ENCODE results near the gene PDGFRB. TPM values are rescaled to one million over a fixed set of nuclear protein-coding genes. Genes with fewer than 3 reads are reported as not detected.
A peak's percentile ranks its signal among the peaks of the same experiment; 100 is the strongest.

Gene PDGFRB
- total and polyA plus RNA-seq, 2 of the 4 experiments (the other 2 are of a cell fraction), result 108 to 124 TPM

- no peak for TF ChIP-seq USF2 (IDR thresholded peaks at IDR 0.05; ENCODE audit: low read depth, low read length)
Observed at GRCh38 chr5:150136305-150137167, 19.1 kb downstream of the PDGFRB start (continued).

DNA sequence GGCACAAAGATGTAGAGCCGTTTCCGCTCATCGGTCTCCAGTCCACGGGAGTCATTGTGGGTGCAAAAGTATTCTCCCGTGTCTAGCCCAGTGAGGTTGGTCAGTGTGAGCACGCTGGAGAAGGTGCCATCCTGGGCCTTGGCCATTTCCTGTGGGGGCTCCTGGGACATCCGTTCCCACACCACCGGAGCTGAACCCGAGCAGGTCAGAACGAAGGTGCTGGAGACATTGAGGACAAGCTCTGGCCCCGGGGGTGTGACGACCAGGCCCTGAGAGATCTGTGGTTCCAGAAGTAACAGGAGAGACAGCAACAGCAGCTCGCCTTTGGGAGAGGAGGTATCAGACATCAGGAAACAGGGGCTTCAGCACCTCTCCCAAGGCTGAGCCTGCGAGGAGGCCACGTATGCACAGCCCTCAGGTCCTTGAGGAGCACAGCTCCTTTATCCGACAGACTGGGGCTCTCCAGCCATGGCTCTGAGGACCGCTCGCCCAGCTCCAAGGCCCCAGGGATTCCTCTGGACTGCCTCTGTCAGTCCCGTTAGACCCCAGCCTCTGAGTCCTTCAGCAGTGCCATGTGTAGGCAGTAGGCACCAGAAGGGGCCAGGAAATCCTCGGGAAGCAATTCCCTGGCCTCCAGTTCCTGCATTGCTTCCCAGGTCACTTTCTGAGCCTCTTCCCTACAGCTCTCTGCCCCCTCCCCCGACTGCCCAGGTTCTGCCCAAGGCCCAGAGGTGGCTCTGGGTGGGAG lies 19.9 kb downstream of the PDGFRB start:
- dilution Hi-C loops (cut with HindIII; ENCODE audit: low sequenced_read_pairs, unreplicated experiment), result no loop called here
- BruUV-seq (replicated peaks), result no TSS peak
- Histone ChIP-seq H2BK20ac (ENCODE audit: low read depth, low read length) (peak overlapping the region; percentile 83; the same call in 1 of the 2 replicates), H3K14ac (replicated peaks; ENCODE audit: low read depth, low read length) (peak overlapping the region; percentile 100), H3K4me1 (ENCODE audit: control insufficient read depth, insufficient read depth, low read length) (peaks cover 66% of the 10 kb centered on the region), H4K20me1 (ENCODE audit: insufficient read depth, low read length) (no peaks in the 10 kb centered on the region), H2BK5ac (ENCODE audit: low read depth, low read length, poor library complexity, severe bottlenecking) (peak overlapping the region; percentile 98), H3K27me3 (ENCODE audit: control insufficient read depth, insufficient read depth, low read length) (no peaks in the 10 kb centered on the region), H3K79me1 (ENCODE audit: low read depth in 1 of 2, low read length in 2 of 2) (peaks cover 37 to 91% of the 10 kb centered on the region in 2 experiments), H4K5ac (ENCODE audit: low read depth, low read length) (no peak overlapping the region), H3K27ac (ENCODE audit: insufficient read depth, low read length) (peak overlapping the region; percentile 98), H4K91ac (ENCODE audit: insufficient read depth, low read depth, low read length) (peak overlapping the region; percentile 100), H3K23ac (ENCODE audit: low read depth, low read length) (peak overlapping the region; percentile 74; the same call in 1 of the 2 replicates), H2AK5ac (ENCODE audit: low read depth, low read length) (peak overlapping the region; percentile 100), H3K36me3 (ENCODE audit: control insufficient read depth, insufficient read depth, low read length) (peaks cover 62% of the 10 kb centered on the region), H3K4me2 (ENCODE audit: low read depth, low read length) (no peak overlapping the region), H4K8ac (ENCODE audit: low read depth in 2 of 2, low read length in 2 of 2) (peak overlapping the region; percentile 25 to 79), H3K9ac (ENCODE audit: low read depth, low read length) (peak overlapping the region; percentile 5; the same call in 1 of the 2 replicates), H2BK120ac (ENCODE audit: low read depth, low read length) (peak overlapping the region; percentile 99), H3K18ac (ENCODE audit: low read depth, low read length) (no peak overlapping the region), H2BK15ac (ENCODE audit: low read depth, low read length) (peak overlapping the region; percentile 100; the same call in 2 of the 3 replicates), H2AFZ (replicated peaks; ENCODE audit: low read length, poor library complexity) (peak overlapping the region; percentile 48), H3K9me3 (ENCODE audit: control insufficient read depth, insufficient read depth, low read length) (no peaks in the 10 kb centered on the region), H3K9me1 (ENCODE audit: insufficient read depth, low read length) (peaks cover 36% of the 10 kb centered on the region), H3K56ac (ENCODE audit: extremely low read depth, insufficient read depth, low read length) (no peak overlapping the region), H2AK9ac (replicated peaks; ENCODE audit: low read depth, low read length, poor library complexity) (peak overlapping the region; percentile 17), H3K4me3 (ENCODE audit: insufficient read depth, low read depth, low read length) (no peak overlapping the region), H3K4ac (ENCODE audit: low read depth, low read length) (peak overlapping the region; percentile 100)
- ATAC-seq (ENCODE audit: low read depth) (no peak), DNase-seq (no peak)
- WGBS, 2 experiments (ENCODE audit: extremely low coverage in 2 of 2, insufficient read length in 1 of 2), result 100% methylated on average over 2 of the region's 21 CpGs; no CpG with 5 or more reads in 1 of the 2 experiments
- intact Hi-C loops (cut with micrococcal nuclease), result no loop called here
- CTCF ChIA-PET, result interaction anchor here (0.8 to 1.0 kb wide), 2 partner anchors 20 to 71 kb away, joined by 3 to 4 read pairs; partner anchors contain the start of gene PDGFRB
- POLR2A ChIA-PET (ENCODE audit: unreplicated experiment), result no interaction called here
- in situ Hi-C loops (cut with MboI; ENCODE audit: low sequenced_read_pairs), result no loop called here
- no peak for TF ChIP-seq SMC3 (IDR thresholded peaks at IDR 0.05; ENCODE audit: low read depth, low read length)
- TF ChIP-seq MAFK (IDR thresholded peaks at IDR 0.05; ENCODE audit: low read depth, low read length), result no peak
- no peak for TF ChIP-seq NFE2L2 (IDR thresholded peaks at IDR 0.05; ENCODE audit: low read depth, low read length)
- no peak for TF ChIP-seq FOS (IDR thresholded peaks at IDR 0.05; ENCODE audit: low read depth, low read length)
- no peak for TF ChIP-seq MXI1 (IDR thresholded peaks at IDR 0.05; ENCODE audit: borderline replicate concordance, low read depth, low read length)
- no peak for TF ChIP-seq BHLHE40 (IDR thresholded peaks at IDR 0.05; ENCODE audit: low read depth, low read length)
- no peak for TF ChIP-seq RCOR1 (IDR thresholded peaks at IDR 0.05; ENCODE audit: insufficient replicate concordance, low read length)
- TF ChIP-seq ELK1 (IDR thresholded peaks at IDR 0.05; ENCODE audit: borderline replicate concordance, low read depth, low read length), result no peak
- TF ChIP-seq USF2 (IDR thresholded peaks at IDR 0.05; ENCODE audit: low read depth, low read length), result no peak
- no peak for TF ChIP-seq MAZ (IDR thresholded peaks at IDR 0.05; ENCODE audit: borderline replicate concordance, low read depth, low read length)
